SK-N-SH (cell line): Measurements from ENCODE around the gene HOXD11. TPM values are rescaled to one million over a fixed set of nuclear protein-coding genes. Genes with fewer than 3 reads are reported as not detected.
A peak's percentile ranks its signal among the peaks of the same experiment; 100 is the strongest.

ENCODE experiments used
- CTCF ChIA-PET: fragments of 300-600, 350-600 bp; formaldehyde crosslinking; extraction: SDS; loops from one replicate; lab custom pipeline; 2021; lab: Yijun Ruan, JAX
- POLR2A ChIA-PET: fragments of 350-600 bp; sonication (Branson Sonifier 250); formaldehyde crosslinking; extraction: SDS; loops from one replicate; lab custom pipeline; 2020; ENCODE audit warnings: antibody characterized with exemption, inconsistent platforms; lab: Yijun Ruan, JAX
- DNase-seq: peaks from one replicate; pipeline ENCODE4 v3.0.0; 2012
- H2AFZ ChIP-seq: fragments of 200-600 bp; sonication (generic); 2 replicates; pipeline ENCODE4 v1.8.1; 2016; ENCODE audit warnings: antibody characterized with exemption, mild to moderate bottlenecking, low read depth
- H3F3A ChIP-seq: fragments of 200-600 bp; sonication (generic); replicated peaks from 2 replicates; pipeline ENCODE3; 2016; ENCODE audit warnings: antibody characterized with exemption, mild to moderate bottlenecking; ENCODE audit not compliant: insufficient read depth
- H3K27ac ChIP-seq, 2 experiments: fragments of 200-500 bp in 1 of 2; fragments of 200-600 bp in 1 of 2; sonication (Bioruptor generic) in 1 of 2; sonication (generic), shearing (Covaris generic) in 1 of 2; 2 replicates each; pipeline versions ENCODE4 v1.5.1 to v1.6.1; 2014 to 2016; ENCODE audit warnings: low read depth in 2 of 2, inconsistent platforms in 1 of 2, low read length in 1 of 2, mild to moderate bottlenecking in 1 of 2, mixed read lengths in 1 of 2
- H3K27me3 ChIP-seq: fragments of 200-600 bp; sonication (generic), shearing (Covaris generic); 2 replicates; pipeline ENCODE4 v1.6.1; 2016; ENCODE audit warnings: mixed run types; ENCODE audit not compliant: insufficient read depth
- H3K36me3 ChIP-seq, 2 experiments: fragments of 200-500 bp in 1 of 2; fragments of 200-600 bp in 1 of 2; sonication (Bioruptor generic) in 1 of 2; sonication (generic) in 1 of 2; replicated peaks in 1 of 2; 2 replicates each; pipeline versions ENCODE3 to v1.5.1; 2014 to 2016; ENCODE audit warnings: low read length in 1 of 2, mild to moderate bottlenecking in 1 of 2; ENCODE audit not compliant: insufficient read depth in 2 of 2, control insufficient read depth in 1 of 2
- H3K4me1 ChIP-seq, 2 experiments: fragments of 200-500 bp in 1 of 2; fragments of 200-600 bp in 1 of 2; sonication (Bioruptor generic) in 1 of 2; sonication (generic), shearing (Covaris generic) in 1 of 2; 2 replicates each; pipeline versions ENCODE4 v1.5.1 to v1.6.1; 2014 to 2016; ENCODE audit warnings: low read depth in 1 of 2, low read length in 1 of 2, mixed run types in 1 of 2; ENCODE audit not compliant: insufficient read depth in 2 of 2, control insufficient read depth in 1 of 2
- H3K4me2 ChIP-seq: fragments of 200-600 bp; sonication (generic), shearing (Covaris generic); 2 replicates; pipeline ENCODE4 v1.6.1; 2017; ENCODE audit warnings: mixed run types
- H3K4me3 ChIP-seq, 2 experiments: fragments of 200-500 bp in 1 of 2; fragments of 200-600 bp in 1 of 2; sonication (Bioruptor generic) in 1 of 2; sonication (generic), shearing (Covaris generic) in 1 of 2; 2 replicates each; pipeline versions ENCODE4 v1.5.1 to v1.8.1; 2014 to 2016; ENCODE audit warnings: low read depth in 2 of 2, inconsistent platforms in 1 of 2, low read length in 1 of 2, mild to moderate bottlenecking in 1 of 2, mixed read lengths in 1 of 2, moderate library complexity in 1 of 2
- H3K79me2 ChIP-seq: fragments of 200-600 bp; sonication (generic); 2 replicates; pipeline ENCODE4 v1.8.1; 2017; ENCODE audit warnings: mild to moderate bottlenecking; ENCODE audit not compliant: insufficient read depth
- H3K9ac ChIP-seq: fragments of 200-600 bp; sonication (generic); 2 replicates; pipeline ENCODE4 v1.6.1; 2017; ENCODE audit warnings: mixed run types
- H3K9me2 ChIP-seq: fragments of 200-600 bp; sonication (generic); 2 replicates; pipeline ENCODE4 v1.6.1; 2017; ENCODE audit warnings: mixed run types
- H3K9me3 ChIP-seq: fragments of 200-600 bp; sonication (generic); 2 replicates; pipeline ENCODE4 v1.6.1; 2017; ENCODE audit warnings: mixed run types, mild to moderate bottlenecking, moderate library complexity
- H4K20me1 ChIP-seq: fragments of 200-600 bp; sonication (generic); 2 replicates; pipeline ENCODE4 v1.6.1; 2017; ENCODE audit warnings: mild to moderate bottlenecking, mixed run types; ENCODE audit not compliant: insufficient read depth
- CHD2 ChIP-seq: fragments of 150-350 bp; IDR thresholded peaks from 2 replicates; pipeline ENCODE4 v1.6.1; 2018; ENCODE audit warnings: low read length; ENCODE audit not compliant: partially characterized antibody
- GABPA ChIP-seq: IDR thresholded peaks from 2 replicates; pipeline ENCODE4 v1.4.0; 2012; ENCODE audit warnings: low read depth, mild to moderate bottlenecking
- IRF3 ChIP-seq: fragments of 150-350 bp; IDR thresholded peaks from 2 replicates; pipeline ENCODE4 v1.6.1; 2016; ENCODE audit warnings: mild to moderate bottlenecking, low read depth, low read length
- JUND ChIP-seq: IDR thresholded peaks from 2 replicates; pipeline ENCODE4 v1.4.0; 2012
- MEF2A ChIP-seq: IDR thresholded peaks from 2 replicates; pipeline ENCODE4 v1.4.0; 2012; ENCODE audit warnings: low read depth, borderline replicate concordance
- NRF1 ChIP-seq: IDR thresholded peaks from 2 replicates; pipeline ENCODE4 v1.6.1; 2012; ENCODE audit warnings: low read depth, mild to moderate bottlenecking, low read length
- PBX3 ChIP-seq: IDR thresholded peaks from 2 replicates; pipeline ENCODE4; 2012
- POLR2AphosphoS5 ChIP-seq: IDR thresholded peaks from 2 replicates; pipeline ENCODE4 v1.6.1; 2012; ENCODE audit warnings: low read depth, low read length
- RAD21 ChIP-seq: IDR thresholded peaks from 2 replicates; pipeline ENCODE4 v1.6.1; 2012; ENCODE audit warnings: mild to moderate bottlenecking, low read length
- RCOR1 ChIP-seq: fragments of 150-350 bp; IDR thresholded peaks from 2 replicates; pipeline ENCODE4 v1.6.1; 2017; ENCODE audit warnings: antibody characterized with exemption, low read length
- TAF1 ChIP-seq: IDR thresholded peaks from 2 replicates; pipeline ENCODE4 v1.6.1; 2012; ENCODE audit warnings: low read depth, mild to moderate bottlenecking, low read length, moderate library complexity, borderline replicate concordance
- TEAD4 ChIP-seq: IDR thresholded peaks from 2 replicates; pipeline ENCODE4 v1.4.0; 2012; ENCODE audit warnings: mild to moderate bottlenecking, borderline replicate concordance; ENCODE audit not compliant: insufficient read depth
- WGBS: methylation state at CpG from one replicate; pipeline ENCODE4 v1.1.6; 2017; ENCODE audit warnings: low lambda C conversion rate; 5-methylcytosine and 5-hydroxymethylcytosine counted together
- polyA plus RNA-seq, 3 experiments: library from polyadenylated mRNA; depleted of rRNA; stranded (reverse); fragments of >200 nt; gene quantifications; 2 replicates each; pipeline ENCODE4 v1.2.3, GENCODE V29; 2012

The HOXD11 gene
- polyA plus RNA-seq, 1 of the 3 experiments (the other 2 are of a cell fraction), result not detected

- ChIA-PET POLR2A (interaction anchor here (0.7 kb wide), 1 partner anchor 1023 kb away, joined by 3 read pairs; no protein-coding TSS in a partner anchor), CTCF (interaction anchor here (0.7 to 17.7 kb wide), 11 partner anchors 8 to 1032 kb away, joined by 3 to 264 read pairs (median 4); partner anchors contain the start of genes HOXD10, HOXD12, HOXD13 and HOXD9)
- Histone ChIP-seq H3K4me2 (peak overlapping the region; percentile 63; the same call in 1 of the 2 replicates), H3K27me3 (peaks cover 86% of the 10 kb centered on the region), H3K9ac (no peak overlapping the region), H2AFZ (no peak overlapping the region), H3K27ac (no peak overlapping the region), H3K4me1 (peaks cover 0 to 13% of the 10 kb centered on the region in 2 experiments; a peak in 2 of 4 replicates), H3K79me2 (no peaks in the 10 kb centered on the region), H3K36me3 (no peaks in the 10 kb centered on the region), H3K9me2 (no peaks in the 10 kb centered on the region), H3K9me3 (no peaks in the 10 kb centered on the region), H4K20me1 (no peaks in the 10 kb centered on the region), H3K4me3 (no peak overlapping the region), H3F3A (peaks cover 11% of the 10 kb centered on the region)
- TF ChIP-seq CHD2, result no peak
- no peak for TF ChIP-seq NRF1
- no peak for TF ChIP-seq TEAD4
- no peak for TF ChIP-seq POLR2AphosphoS5
- no peak for TF ChIP-seq IRF3
- no peak for TF ChIP-seq TAF1
- no peak for TF ChIP-seq MEF2A
- no peak for TF ChIP-seq PBX3
- no peak for DNase-seq
- 53% methylated on average over 24 of the region's 25 CpGs for WGBS
Measured at GRCh38 chr2:176105730-176106580, 1.1 kb upstream of the HOXD11 start.

- Histone ChIP-seq H3K9me3 (no peaks in the 10 kb centered on the region), H3K9ac (no peak overlapping the region), H3K4me3 (peak overlapping the region in 1 of 2 experiments; percentile 27; a peak in 2 of 4 replicates), H3K79me2 (no peaks in the 10 kb centered on the region), H3K9me2 (no peaks in the 10 kb centered on the region), H2AFZ (no peak overlapping the region), H3K27me3 (peaks cover 79% of the 10 kb centered on the region), H3F3A (peaks cover 11% of the 10 kb centered on the region), H3K36me3 (no peaks in the 10 kb centered on the region), H3K4me2 (no peak overlapping the region), H3K27ac (no peak overlapping the region), H3K4me1 (peaks cover 0 to 13% of the 10 kb centered on the region in 2 experiments; a peak in 3 of 4 replicates), H4K20me1 (no peaks in the 10 kb centered on the region)
- CTCF ChIA-PET, result interaction anchor here (1.0 to 17.7 kb wide), 6 partner anchors 12 to 856 kb away, joined by 3 to 264 read pairs (median 4); partner anchors contain the start of genes HOXD12, HOXD13 and HOXD9
- POLR2A ChIA-PET, result interaction anchor here (1.0 kb wide), 1 partner anchor 14 kb away, joined by 3 read pairs; the partner anchor contains the start of gene HOXD9
- no peak for TF ChIP-seq RCOR1
- no peak for TF ChIP-seq JUND
- no peak for TF ChIP-seq POLR2AphosphoS5
- TF ChIP-seq IRF3, result no peak
- TF ChIP-seq GABPA, result no peak
- no peak for TF ChIP-seq RAD21
- DNase-seq, result peak; percentile 68
- WGBS, result no CpG with 5 or more reads among the region's 59 CpGs
Measured at GRCh38 chr2:176107731-176108181, 676 bp downstream of the HOXD11 start.
